Natural killer cell treated with Interleukin-12 subunit alpha and Interleukin-12 subunit beta and Interleukin-15 and Interleukin-18, amount 100 ng/mL, for 72 hours (primary cell): ENCODE results near the gene GNL3. TPM values are rescaled to one million over a fixed set of nuclear protein-coding genes. Genes with fewer than 3 reads are reported as not detected.
A peak's percentile ranks its signal among the peaks of the same experiment; 100 is the strongest.

Source experiments
- ATAC-seq, 2 donors: fragments of 150-1000 bp; cut with Tn5 transposase in 1 of 2; sonication (Bioruptor Pico), chemical (Tn5 transposase) in 1 of 2; 2 replicates each; pipeline ENCODE4 v1.10.0; 2021
- DNase-seq: peaks from one replicate; pipeline ENCODE4 v3.0.0; 2022; ENCODE audit warnings: low spot score
- H3K27ac Mint-ChIP-seq, 2 donors: 1 replicate in 1 of 2; 2 replicates in 1 of 2; pipeline ENCODE4 v1.8.0; 2022; ENCODE audit warnings: mixed read lengths in 2 of 2, mild to moderate bottlenecking in 1 of 2, moderate library complexity in 1 of 2
- H3K27me3 Mint-ChIP-seq, 2 donors: 1 replicate in 1 of 2; 2 replicates in 1 of 2; pipeline ENCODE4 v1.8.0; 2022; ENCODE audit warnings: mixed read lengths in 2 of 2
- H3K36me3 Mint-ChIP-seq: one replicate; pipeline ENCODE4 v1.8.0; 2022; ENCODE audit warnings: mixed read lengths
- H3K4me1 Mint-ChIP-seq, 2 donors: 1 replicate in 1 of 2; 2 replicates in 1 of 2; pipeline ENCODE4 v1.8.0; 2022; ENCODE audit warnings: low read depth in 2 of 2, mixed read lengths in 2 of 2, mild to moderate bottlenecking in 1 of 2
- H3K4me3 Mint-ChIP-seq: one replicate; pipeline ENCODE4 v1.8.0; 2022; ENCODE audit warnings: mixed read lengths
- H3K9me3 Mint-ChIP-seq: 2 replicates; pipeline ENCODE4 v1.8.0; 2022; ENCODE audit warnings: mixed read lengths
- total RNA-seq, 2 donors: library from RNA; stranded (reverse); gene quantifications; one replicate each; pipeline ENCODE4 v1.2.3, GENCODE V29; 2022

GNL3 gene
- total RNA-seq, 2 donors from 2014 or later, result 153 to 225 TPM

DNA sequence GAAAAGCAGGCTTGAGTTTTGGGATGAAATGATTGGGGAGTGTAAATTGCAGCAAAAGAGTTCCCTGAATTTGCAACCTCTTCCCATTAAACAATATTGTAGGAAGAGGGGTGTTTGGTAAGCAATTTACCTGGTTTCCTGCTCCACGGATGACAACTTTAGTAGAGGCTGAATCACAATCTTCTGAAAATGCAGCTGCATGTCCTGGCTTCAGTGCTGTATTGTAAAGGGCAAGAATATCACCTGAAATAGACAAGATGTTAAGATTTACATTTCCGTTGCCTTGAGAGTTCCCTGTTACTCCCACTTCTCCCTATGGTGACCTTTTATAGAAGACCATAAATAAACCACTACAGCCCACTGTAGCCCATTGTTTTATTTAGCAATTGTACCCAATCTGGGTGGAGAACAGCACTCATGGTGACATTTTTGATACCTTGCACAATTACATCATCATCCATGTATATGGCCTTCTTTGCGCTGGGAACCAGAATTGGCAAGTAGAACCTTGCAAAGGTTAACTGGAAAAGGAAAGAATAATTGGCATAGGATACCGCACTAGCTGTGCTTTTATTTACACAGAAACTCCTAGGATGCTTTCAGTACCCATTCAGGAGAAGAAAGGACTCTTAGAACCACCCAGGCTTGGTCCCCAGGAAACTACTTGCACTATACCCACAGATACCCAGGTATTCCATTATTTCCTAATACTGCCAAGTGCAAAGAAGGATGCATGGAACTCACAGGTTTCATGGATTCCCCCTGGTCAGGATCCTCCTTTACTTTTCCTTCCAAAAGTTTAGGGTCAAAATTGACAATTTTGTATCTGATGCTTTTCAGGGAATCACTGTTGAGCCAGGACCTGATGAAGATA lies 10.2 kb downstream of the GNL3 start:
- Mint-ChIP-seq H3K27me3 (no peaks in the 10 kb centered on the region), H3K9me3 (no peaks in the 10 kb centered on the region), H3K4me1 (peaks cover 19 to 25% of the 10 kb centered on the region in 2 donors), H3K4me3 (no peak overlapping the region), H3K27ac (peak overlapping the region in 1 of 2 donors; percentile 72), H3K36me3 (peaks cover 38% of the 10 kb centered on the region)
- ATAC-seq (no peak), DNase-seq (no peak)

DNA sequence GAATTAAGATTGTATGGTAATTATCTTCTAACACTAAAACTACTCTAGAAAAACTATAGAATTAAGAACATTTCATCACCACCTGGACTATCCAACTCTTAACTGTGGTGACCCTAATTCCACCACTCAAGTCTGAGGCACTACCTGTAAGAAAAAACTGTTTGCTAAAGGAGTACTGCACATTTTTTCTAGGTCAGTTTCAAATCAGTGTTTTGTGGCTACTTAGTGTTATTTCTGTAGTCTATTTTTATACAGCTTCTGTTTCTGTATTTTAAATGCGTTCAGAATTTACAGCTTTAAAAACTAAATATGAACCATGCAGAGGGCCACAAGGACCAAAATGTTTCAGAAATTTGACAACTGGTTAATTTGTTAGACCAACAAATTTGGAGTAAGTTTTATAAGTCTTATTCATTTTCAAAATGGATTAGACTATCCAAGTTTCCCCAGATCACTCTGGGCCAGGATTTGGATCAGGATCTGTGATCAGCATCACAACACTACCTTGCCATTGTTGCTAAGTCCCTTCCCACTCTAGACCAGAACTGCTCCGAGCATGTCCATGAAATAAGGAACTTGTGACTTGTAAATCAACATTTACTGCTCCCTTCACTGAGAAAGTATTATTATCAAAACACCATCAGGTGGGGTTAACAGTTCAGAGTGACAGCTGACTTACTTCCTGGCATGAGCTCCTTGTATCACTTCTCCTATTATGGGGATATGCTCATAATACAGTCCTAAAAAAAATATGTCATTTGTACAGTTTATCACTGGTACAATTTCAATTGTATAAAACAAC lies 11.2 kb downstream of the GNL3 start:
- Mint-ChIP-seq H3K36me3 (peaks cover 33% of the 10 kb centered on the region), H3K4me3 (peak overlapping the region; percentile 6), H3K27me3 (no peaks in the 10 kb centered on the region), H3K4me1 (peaks cover 19 to 25% of the 10 kb centered on the region in 2 donors), H3K27ac (peak overlapping the region; percentile 72 to 81), H3K9me3 (no peaks in the 10 kb centered on the region)
- no peak for DNase-seq
- no peak for ATAC-seq

DNA sequence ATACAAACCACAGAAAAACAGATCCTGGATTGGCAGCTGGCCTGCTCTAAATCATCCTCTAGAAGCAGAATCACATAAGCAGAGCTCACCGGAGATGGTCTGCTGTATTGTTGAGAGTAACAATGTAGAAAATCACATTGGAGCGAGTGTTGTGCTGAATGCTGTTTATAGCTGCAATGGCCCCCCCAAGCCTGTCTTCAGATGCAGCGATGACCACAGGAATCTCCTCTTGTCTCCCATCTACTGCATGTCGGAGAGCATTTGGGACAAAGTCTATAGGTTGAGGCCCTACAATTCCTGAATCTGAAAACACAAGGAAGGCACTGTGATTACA lies 11.8 kb downstream of the GNL3 start:
- peaks cover 33% of the 10 kb centered on the region for H3K36me3 Mint-ChIP-seq
- peaks cover 19 to 24% of the 10 kb centered on the region in 2 donors for H3K4me1 Mint-ChIP-seq
- peak overlapping the region; percentile 72 to 81 for H3K27ac Mint-ChIP-seq
- no peak for ATAC-seq
- no peak for DNase-seq
- no peaks in the 10 kb centered on the region for H3K9me3 Mint-ChIP-seq
- peak overlapping the region; percentile 6 for H3K4me3 Mint-ChIP-seq
- no peaks in the 10 kb centered on the region for H3K27me3 Mint-ChIP-seq

DNA sequence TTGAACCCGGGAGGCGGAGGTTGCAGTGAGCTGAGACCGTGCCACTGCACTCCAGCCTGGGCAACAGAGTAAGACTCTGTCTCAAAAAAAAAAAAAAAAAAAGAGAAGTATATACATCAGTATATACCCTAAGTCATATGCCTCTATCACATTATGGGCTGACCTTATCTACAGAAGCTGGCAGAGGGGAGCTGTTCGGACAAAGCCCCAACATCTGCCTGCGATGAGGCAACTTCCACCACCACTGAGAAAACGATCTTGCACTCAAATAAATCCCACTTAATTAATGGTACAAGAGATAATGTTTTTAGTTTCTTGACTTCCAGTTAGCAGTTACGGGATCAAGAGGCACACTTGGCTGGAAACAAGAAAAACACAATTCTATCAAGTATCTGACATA lies 17.5 kb downstream of the GNL3 start:
- no peak for ATAC-seq
- DNase-seq, result no peak
- H3K36me3 Mint-ChIP-seq, result peaks cover 5% of the 10 kb centered on the region
- H3K4me3 Mint-ChIP-seq, result peak overlapping the region; percentile 97
- peaks cover 16 to 24% of the 10 kb centered on the region in 2 donors for H3K4me1 Mint-ChIP-seq
- no peaks in the 10 kb centered on the region for H3K9me3 Mint-ChIP-seq
- no peaks in the 10 kb centered on the region for H3K27me3 Mint-ChIP-seq
- H3K27ac Mint-ChIP-seq, result peak overlapping the region in 1 of 2 donors; percentile 97

DNA sequence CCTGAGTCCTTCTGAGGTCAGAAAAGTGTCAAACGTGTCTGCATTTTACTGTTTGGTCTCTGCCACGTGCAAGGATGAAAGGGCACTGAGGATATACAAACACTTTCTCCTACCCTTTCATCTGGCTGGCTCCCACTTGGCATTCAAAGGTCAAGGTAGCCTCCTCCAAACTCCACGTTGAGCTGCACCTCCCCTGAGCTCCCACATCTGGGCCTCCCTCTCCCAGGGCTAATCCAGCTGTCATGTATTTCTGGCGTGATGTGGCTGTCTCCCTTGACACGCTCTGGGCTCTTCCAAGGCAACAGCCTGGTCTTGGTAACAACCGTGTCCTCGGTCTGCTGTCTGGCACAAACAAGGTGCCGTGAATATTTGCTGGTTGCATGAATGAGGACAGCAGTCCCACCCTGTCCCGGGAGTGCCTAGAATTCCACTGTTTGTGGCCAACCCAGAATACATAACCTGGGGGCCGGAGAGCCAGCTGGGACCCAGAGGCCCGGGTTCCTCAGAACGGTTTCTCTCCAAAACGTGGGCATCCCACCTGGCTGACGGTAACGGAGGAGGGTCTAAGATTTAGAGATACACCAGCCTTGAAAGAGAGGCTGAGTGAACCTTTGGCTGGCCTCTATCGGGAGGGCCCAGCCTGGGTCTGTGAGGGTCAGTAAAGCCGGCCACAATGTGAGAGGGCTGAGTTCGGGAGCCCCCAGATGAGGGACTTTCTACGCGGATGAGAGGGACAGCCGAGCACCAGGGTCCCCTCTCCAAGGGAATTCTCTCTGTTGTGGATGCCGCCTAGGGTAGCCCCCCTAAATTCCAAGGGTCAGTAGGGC lies 19.0 kb downstream of the GNL3 start:
- no peak for DNase-seq
- Mint-ChIP-seq H3K27me3 (no peaks in the 10 kb centered on the region), H3K4me3 (peak overlapping the region; percentile 97), H3K27ac (peak overlapping the region; percentile 94 to 97), H3K4me1 (peaks cover 16 to 24% of the 10 kb centered on the region in 2 donors), H3K36me3 (peaks cover 5% of the 10 kb centered on the region), H3K9me3 (no peaks in the 10 kb centered on the region)
- ATAC-seq, result peak in 1 of 2 donors; percentile 1

DNA sequence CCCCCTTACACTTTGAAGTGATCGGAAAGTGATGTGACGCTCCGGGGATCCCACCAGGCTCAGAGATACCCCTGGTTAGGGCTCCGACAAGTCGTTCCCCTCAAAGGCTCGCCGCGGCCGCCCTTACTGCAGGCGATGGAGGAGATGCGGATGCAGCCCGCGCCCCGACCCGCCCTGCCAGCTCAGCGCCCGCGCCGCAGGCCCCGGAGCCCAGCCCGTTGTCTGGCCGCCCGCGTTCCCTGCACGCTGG lies 19.5 kb downstream of the GNL3 start:
- peaks cover 5% of the 10 kb centered on the region for H3K36me3 Mint-ChIP-seq
- peaks cover 16 to 24% of the 10 kb centered on the region in 2 donors for H3K4me1 Mint-ChIP-seq
- DNase-seq (no peak), ATAC-seq (no peak)
- H3K4me3 Mint-ChIP-seq, result peak overlapping the region; percentile 97
- no peaks in the 10 kb centered on the region for H3K9me3 Mint-ChIP-seq
- H3K27ac Mint-ChIP-seq, result peak overlapping the region; percentile 94 to 97
- no peaks in the 10 kb centered on the region for H3K27me3 Mint-ChIP-seq

DNA sequence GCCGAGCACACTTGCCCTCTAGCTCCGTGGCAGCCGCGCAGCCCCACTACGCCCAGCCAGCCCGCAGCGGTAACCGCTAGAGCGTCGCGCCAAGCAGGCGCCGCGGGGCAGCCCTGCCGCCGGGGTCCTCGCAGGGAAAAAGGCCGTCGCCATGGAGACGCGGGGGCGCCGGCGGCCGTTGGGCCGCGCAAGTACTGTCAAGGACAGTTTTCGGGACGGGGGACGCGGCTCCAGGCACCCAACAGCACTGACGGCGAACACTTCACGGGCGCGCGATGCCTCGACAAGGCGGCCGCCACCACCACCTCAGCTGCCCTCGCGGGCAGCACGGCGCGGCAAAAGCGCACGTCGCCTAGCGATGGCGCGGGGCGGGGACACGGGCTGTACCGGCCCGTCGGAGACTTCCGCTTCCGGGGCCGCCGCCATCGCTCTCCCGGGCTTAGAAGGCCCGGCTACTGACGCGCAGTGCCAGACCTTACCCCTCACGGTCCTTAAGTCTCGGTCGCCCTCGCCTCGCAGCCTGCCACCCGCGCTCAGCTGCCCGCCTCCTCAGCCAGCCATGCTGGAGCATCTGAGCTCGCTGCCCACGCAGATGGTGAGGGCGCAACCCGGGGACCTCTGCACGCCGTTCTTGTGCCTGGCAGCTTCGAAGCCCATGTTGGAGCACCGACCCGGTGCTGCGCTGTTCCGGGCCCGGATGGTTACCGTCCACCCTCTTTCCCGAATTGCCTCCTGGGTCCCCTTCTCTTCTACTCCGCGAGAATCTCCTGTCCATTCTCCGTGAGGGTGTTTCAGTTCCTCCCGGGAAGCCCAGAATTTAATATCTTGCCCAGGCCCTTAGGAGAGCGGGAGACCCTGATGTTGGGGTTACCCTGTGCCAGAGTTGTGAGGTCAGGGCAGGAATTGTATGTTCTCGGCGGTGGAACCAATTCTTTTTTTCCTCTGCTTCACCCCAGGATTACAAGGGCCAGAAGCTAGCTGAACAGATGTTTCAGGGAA lies 20.2 kb downstream of the GNL3 start, which contains the start of the genes GLT8D1 and SPCS1:
Gene GLT8D1, minus strand, starts transcription at position 104 of the 999 bp plus-strand sequence. CDS start 5,331 bp downstream, outside the sequence.
Gene SPCS1, plus strand, starts transcription at position 419 of the 999 bp plus-strand sequence. Its CDS starts 141 bp downstream, at position 560.
- H3K9me3 Mint-ChIP-seq, result no peaks in the 10 kb centered on the region
- peak within 1 kb of the TSS; percentile 97 for H3K4me3 Mint-ChIP-seq
- peaks cover 16 to 24% of the 10 kb centered on the region in 2 donors for H3K4me1 Mint-ChIP-seq
- DNase-seq, result peak; percentile 88
- H3K36me3 Mint-ChIP-seq, result peaks cover 5% of the 10 kb centered on the region
- H3K27me3 Mint-ChIP-seq, result no peaks in the 10 kb centered on the region
- H3K27ac Mint-ChIP-seq, result peak within 1 kb of the TSS; percentile 94 to 97
- ATAC-seq, result peak; percentile 96

DNA sequence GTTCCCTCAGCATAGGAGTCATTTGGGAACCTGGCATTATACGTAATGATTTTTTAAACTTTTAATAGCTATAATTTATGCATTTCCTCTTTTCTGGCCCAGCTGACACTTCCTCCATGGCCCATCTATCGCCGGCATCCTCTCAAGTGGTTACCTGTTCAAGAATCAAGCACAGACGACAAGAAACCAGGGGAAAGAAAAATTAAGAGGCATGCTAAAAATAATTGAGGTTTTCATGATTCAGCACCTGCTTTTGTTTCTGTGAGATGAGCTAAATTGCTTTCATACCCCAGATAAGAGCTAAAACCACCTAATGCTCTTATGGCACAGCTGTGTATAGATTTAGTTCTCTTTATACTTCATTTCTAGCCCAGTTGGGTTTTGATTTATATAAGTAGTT lies 21.8 kb downstream of the GNL3 start:
- H3K27ac Mint-ChIP-seq, result peak overlapping the region; percentile 94 to 97
- no peak for DNase-seq
- ATAC-seq, result no peak
- H3K36me3 Mint-ChIP-seq, result peaks cover 5% of the 10 kb centered on the region
- H3K4me1 Mint-ChIP-seq, result peaks cover 16 to 24% of the 10 kb centered on the region in 2 donors
- no peaks in the 10 kb centered on the region for H3K9me3 Mint-ChIP-seq
- no peaks in the 10 kb centered on the region for H3K27me3 Mint-ChIP-seq
- peak overlapping the region; percentile 97 for H3K4me3 Mint-ChIP-seq

DNA sequence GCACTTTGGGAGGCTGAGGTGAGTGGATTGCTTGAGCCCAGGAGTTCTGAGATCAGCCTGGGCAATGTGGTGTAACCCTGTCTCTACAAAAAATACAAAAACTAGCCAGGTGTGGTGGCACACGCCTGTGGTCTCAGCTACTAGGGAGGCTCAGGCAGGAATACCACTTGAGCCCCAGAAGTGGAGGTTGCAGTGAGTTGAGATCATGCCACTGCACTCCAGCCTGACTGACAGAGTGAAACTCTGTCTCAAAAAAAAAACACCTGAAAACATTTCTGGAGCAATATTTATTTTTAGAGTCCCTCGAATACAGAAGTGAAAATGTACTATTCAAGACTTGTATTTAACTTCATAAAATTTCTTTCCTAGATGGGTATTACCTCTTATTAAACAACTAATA lies 24.7 kb downstream of the GNL3 start:
- H3K36me3 Mint-ChIP-seq, result peaks cover 5% of the 10 kb centered on the region
- no peak overlapping the region for H3K27ac Mint-ChIP-seq
- ATAC-seq (no peak), DNase-seq (no peak)
- no peaks in the 10 kb centered on the region for H3K9me3 Mint-ChIP-seq
- peaks cover 8 to 12% of the 10 kb centered on the region in 2 donors for H3K4me1 Mint-ChIP-seq
- no peaks in the 10 kb centered on the region for H3K27me3 Mint-ChIP-seq
- no peak overlapping the region for H3K4me3 Mint-ChIP-seq

DNA sequence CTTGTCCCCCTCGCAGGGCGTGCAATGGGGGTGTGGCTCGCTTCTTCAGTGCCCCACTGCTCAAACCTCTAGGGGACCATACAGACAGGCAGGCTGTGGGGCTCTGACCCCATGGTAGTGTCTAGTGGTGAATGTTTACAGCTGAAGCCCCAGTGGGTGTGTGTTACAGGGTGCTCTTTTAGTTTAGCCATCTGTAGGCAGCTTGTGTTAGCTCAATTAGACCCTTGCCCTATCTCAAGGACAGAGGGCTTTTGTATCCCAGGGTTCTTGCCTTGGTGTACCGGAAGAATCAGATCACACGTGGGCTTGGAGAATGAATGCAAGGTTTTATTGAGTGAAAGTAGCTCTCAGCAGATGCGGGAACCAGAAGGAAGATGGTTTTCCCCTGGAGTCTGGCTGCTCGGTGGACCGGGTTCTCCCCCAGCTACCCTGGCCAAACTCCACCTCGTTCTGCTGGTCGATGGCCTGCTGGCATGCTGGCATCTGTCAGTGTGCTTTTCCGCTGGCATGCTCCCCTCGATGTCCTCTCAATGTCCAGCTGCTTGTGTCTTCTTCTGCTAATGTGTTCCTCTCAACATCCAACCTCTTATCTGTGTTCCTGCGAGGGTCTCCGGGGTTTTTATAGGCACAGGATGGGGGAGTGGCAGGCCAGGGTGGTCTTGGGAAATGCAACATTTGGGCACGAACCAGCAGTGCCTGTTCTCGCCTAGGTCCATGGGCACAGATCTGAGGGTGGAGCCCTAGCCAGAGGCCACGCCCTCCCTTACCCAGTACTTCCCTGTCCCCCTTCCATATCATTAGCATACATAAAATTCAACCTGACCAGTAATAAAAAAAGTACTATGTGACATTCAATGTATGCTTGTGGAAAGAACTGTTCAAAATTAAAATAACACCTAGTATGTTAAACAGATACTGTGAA lies 26.7 kb downstream of the GNL3 start:
- Mint-ChIP-seq H3K36me3 (peaks cover 3% of the 10 kb centered on the region), H3K9me3 (no peaks in the 10 kb centered on the region), H3K4me3 (no peak overlapping the region), H3K27ac (no peak overlapping the region), H3K27me3 (no peaks in the 10 kb centered on the region), H3K4me1 (peaks cover 4 to 5% of the 10 kb centered on the region in 2 donors)
- DNase-seq (no peak), ATAC-seq (no peak)

DNA sequence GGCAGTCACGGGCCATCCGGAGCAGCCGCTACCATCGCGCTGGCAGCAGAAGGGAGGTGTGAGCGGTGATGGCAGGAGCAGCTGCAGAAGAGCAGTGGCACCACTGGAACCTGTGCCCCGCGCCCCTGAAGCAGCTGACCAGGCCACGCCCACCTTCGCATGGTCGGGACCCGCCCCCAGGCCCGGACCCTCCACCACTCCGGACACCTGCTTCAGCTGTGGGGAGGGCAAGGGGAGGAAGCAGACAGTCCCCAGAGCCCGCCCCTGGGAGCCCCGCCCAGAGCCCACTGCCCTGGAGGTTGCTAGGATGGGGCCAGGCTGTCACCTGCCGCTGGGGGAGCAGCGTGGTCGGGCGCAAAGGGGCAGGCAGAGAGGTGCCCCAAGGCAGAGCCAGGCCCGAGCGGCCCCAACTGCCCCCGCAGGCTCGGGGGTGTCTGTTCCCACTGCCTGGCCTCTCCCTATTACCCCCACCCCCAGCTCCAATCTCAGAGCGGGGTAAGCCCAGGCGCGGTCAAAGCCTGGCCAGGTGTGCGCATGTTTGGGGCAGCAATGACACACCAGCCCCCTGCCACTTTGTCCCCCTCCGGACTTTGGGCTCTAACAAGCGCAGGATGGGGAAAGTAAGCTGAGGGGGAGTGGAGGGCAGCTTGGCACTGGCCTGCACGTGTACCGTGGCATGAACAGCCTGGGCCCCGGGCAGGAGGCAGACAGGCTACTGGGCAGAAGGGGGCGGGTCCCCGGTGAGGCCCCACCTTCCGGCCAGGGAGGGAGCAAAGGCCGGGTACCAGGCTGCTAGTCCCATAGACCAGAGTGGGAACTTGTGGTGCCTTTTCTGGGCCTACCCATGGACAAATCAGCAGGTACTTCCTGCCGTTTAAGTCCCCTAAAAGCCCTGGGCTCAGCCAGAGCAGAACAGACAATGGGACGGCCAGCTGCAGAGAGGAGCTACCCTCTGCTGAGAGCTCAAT lies 28.8 kb downstream of the GNL3 start:
- H3K4me3 Mint-ChIP-seq, result no peak overlapping the region
- no peaks in the 10 kb centered on the region for H3K27me3 Mint-ChIP-seq
- H3K27ac Mint-ChIP-seq, result no peak overlapping the region
- ATAC-seq (peak; percentile 41 to 50), DNase-seq (no peak)
- H3K4me1 Mint-ChIP-seq, result peaks cover 0 to 5% of the 10 kb centered on the region in 2 donors
- H3K36me3 Mint-ChIP-seq, result no peaks in the 10 kb centered on the region
- peaks cover under 1% of the 10 kb centered on the region for H3K9me3 Mint-ChIP-seq
